IPS-NIHi11 (cell line): Measurements from ENCODE around the gene PRCD.
"Not testable (repeated sequence)": the region's sequence is repeated elsewhere in the genome, so short reads cannot be mapped to it uniquely, and the experiment has no call there.

ENCODE experiments used
- DNase-seq: peaks from one replicate; pipeline ENCODE4 v3.0.0; 2012; ENCODE audit warnings: mixed read lengths, low spot score

The PRCD gene

DNA sequence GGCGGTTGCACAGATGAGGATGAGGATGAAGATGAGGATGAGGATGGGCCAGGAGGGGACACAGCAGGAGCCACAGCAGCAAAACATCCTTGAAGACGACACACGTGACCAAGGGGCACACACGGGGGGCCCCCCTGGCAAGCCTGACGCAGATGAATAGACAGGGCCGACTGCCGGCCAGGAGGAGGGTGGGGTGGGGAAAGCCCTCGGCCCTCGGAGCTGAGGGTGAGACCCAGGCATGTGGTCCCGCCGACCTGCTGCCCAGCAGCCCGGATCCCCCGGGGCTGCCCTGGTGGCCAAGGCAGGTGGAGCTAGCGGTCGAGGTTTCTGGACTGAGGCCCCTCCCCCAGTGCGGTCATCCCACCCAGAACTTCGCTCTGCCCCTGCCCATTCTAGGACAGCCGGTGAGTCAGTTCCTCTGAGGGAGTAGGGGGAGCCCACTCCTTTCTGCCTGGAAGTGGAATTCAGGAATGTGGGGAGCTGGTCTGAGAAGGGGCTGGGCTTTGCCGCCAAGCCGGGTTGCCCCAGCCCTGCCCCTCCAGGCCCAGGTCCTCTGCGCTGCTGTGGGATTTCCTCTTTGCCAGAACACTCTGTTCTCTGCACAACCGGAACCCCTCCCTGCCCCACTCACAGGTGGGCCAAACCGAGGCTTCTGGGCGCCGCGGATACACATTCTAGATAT, 12.3 kb upstream of the PRCD start:
- DNase-seq, result peak; percentile 58

DNA sequence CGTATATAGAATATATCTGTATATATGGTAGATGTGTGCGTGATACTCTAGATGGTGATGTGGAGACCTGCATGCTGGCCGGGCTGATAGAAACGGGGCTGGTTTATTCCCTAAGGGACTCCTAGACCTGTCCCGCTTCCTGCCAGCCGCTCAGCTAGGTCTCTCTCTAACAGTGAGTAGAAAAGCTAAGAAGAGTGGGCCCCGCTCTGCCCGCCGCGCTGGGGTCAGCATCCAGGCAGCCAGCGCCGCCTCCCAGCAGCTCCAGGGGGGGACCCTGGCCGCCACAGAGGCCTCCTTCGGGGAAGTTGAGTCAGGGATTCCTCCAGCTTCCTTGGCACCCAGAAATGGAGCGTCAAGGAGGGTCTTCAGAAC, 11.7 kb upstream of the PRCD start:
- no peak for DNase-seq

DNA sequence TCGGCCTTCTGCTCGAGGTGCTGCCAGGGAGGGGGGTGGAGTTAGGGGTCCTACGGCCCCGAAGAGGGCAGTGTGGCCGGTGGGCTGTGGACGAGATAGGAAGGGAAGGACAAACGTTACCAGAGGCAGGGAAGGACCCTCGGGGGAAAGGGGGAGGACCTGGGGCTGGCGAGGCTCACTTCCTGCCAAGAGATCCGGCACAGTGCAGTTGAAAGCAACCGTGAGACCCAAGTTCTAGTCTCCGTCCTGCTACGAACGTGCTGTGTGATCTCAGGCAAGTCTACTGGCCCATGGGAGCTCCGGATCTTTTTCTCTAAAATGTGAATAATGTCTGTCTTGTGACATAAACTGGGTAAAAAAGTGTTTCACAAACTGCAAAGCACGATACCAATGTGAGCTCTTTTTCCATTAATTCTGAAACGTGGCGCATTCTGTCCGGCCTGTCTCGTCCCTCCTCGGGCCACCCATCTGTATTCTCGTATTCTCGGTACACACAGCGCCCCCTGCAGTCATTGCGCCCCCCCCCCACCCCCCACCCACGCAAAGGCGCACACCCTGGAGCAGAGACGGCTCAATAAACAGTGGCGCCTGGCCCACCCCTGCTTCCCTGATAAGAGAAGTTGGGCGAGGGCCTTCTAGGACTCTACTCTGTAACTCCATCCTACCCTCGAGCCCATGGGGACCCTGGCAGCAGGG, 11.2 kb upstream of the PRCD start:
- no peak for DNase-seq

GRCh38 chr17:76529224-76530094, 10.4 kb upstream of the PRCD start:
- no peak for DNase-seq

GRCh38 chr17:76530095-76530723, 9.6 kb upstream of the PRCD start:
- no peak for DNase-seq

DNA sequence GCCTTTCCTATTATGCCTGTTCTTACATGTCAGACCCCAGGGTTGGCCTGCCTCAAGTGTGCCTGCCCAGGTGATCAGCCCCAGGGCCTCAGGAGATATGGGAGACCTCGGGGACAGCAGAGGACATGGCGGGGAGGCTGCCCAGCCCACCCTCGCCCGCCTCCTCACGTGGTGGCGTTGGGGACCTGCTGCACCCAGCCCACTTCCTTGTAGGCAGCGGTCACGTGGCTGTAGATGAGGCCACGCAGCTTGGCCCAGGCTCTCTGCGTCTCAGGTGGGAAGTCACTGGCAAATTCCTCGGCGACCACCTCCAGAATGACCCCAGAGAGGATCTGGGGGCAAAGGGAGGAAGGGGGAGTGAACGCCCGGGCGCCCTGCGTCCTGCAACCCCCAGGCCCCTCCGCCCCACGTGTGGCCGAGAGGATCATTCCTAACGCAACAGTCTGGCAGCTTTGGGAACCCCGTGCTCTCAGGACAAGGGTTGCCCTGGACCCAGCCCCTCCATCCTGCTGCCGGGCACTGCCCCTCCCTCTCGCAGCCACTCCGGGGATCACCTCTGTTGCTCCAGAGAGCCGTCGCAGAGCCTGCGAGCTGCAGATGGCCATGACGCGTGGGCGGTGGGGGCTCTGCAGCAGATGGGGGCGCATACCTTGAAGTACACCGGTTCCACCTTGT, 8.9 kb upstream of the PRCD start:
- DNase-seq, result no peak

DNA sequence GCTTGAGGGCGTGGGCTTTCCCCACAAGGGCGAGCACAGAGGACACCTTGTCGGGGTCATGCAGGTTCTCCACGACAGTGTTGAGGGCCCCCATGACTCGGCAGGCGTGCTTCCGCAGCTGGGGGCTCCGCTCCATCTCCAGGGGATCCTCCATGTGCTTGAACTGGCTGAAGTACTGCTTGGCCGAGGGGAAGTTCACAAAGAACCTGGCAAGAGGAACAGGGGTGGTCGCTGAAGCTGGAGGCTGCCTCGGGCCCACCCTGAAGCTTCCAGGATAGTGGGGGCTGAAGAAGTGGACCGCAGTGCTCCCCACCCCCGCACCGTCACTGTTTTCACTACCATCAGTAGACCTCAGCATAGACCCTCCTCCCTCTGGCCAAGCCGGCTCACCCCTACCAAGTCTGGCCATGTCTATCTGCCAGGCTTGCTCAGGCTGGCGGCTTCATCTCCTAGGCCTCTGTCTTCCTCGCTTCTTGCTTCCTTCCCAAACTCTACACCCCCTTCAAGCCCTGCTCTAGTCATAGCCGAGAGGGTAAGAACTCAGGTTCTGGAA, 8.3 kb upstream of the PRCD start:
- DNase-seq, result no peak

- no peak for DNase-seq
Measured at GRCh38 chr17:76532072-76532651, 7.7 kb upstream of the PRCD start.

- not testable (repeated sequence) for DNase-seq
Measured at GRCh38 chr17:76533640-76534359, 6.0 kb upstream of the PRCD start.

GRCh38 chr17:76534831-76535732, 4.8 kb upstream of the PRCD start:
- DNase-seq, result no peak

DNA sequence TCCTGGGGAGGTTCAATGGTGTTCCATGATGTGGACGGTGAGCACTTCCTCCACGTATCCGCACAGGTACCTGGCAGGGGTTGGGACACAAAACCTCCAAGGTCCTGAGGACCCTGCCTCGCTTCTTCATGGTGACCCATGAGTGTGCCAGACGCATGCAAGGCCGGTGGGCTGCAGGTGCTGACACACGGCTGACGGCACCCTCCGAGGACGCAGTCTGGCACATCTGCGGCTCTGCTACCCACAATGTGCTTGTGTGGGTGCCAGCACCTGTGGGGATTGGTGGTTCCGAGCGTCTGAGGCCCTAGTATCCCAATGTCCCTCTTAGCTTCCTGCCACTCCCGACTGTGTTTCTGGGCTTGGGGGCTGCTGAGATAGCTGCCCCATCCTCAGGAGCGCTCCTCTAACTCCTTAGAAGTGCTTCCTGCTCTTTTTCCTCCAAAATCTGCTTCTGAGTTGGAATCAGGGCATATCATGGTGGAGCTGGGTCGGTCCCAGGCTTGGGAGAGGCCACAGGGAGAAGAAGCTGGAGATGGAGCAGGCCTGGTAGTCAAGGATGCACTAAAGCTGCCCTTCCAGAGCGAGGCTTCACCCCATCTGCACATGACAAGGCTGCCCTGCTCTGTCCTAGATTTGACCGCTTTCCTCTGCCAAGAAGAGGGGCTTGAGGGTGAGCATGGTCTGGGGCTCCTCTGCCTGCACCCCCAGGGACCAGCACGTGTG, 3.9 kb upstream of the PRCD start:
- no peak for DNase-seq

GRCh38 chr17:76536511-76537287, 3.1 kb upstream of the PRCD start:
- DNase-seq, result no peak

DNA sequence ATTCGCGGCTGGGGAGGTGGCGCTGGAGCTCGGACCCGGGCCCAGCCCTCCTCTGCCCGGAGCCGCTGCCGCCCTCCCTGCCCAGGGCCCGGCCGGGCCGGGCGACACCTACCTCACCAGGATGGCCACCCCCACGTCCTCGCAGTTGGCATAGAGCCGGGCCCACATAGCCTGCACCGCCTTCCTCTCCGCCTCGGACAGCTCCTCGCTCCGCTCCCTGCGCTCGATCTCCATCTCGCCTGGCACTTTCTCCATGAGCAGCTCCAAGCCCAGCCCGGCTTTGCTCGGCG, 2.6 kb upstream of the PRCD start:
- DNase-seq, result peak; percentile 70

DNA sequence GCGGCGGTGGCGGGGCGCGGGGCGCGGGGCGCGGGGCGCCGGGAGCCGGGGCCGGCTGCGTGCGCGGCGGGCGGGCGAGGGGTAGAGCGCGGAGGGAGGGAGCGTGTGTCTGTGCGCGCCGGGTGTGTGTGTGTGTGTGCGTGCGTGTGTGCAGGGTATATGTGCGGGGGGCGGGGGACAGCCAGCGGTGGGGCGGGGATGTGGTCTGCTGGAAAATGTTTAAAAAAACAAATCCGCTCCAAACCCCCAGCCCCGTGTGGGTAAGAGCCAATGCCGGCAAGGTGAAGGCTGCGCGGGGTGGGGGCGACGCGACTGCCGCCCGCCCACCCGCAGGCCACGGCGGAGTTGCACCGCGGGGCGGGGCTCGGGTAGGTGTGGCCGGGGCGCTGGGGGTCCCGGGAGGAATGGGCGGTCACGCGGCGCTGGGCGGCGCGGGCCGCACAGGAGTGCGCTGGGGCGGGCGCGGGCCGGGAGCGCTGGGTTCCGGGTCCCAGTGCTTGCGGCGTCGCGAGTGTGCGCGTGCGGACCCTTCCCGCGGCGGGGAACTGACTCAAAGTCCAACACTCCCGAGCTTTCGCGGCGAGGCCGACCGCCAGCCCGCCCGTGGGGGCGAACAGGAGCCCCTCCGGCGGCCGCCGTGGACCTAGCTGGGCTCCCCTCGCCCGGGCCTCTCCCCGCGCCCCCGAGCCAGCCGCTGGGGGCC, 2.1 kb upstream of the PRCD start, which contains the start of gene CYGB:
TSS of gene CYGB (minus strand) at position 132 of the 703 bp plus-strand sequence. CDS start 167 bp downstream, outside the sequence.
- DNase-seq, result peak; percentile 56

DNA sequence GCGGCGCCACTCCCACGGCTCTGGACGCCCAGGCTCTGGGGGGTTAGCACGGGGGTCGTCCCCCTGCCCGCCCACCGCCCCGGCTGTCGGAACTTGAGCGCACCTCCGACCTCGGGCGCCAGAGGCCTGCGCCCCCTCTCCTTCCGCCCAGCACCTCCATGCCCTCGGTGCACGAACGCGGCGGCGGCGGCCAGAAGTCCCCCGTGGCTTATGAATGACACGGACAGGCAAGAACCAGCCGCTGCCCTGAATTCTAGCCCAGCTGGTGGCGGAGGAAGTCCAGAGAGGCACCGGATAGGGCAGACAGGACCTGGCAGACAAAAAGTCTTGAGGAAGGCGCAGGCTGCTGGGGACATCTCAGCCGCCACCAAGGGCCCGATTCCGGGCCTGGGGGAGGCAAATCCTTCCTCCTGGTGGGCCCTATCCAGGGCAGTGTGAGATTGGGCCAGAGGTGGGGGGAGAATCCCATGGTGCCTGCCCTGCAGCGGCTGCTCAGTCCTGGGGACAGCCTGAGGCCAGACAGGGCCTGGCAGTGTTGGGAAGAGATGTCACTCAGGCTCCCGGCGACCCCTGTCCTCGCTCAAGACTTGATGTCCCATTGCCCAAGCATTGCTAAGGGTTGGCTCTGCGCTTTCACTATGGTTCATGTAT, 1.4 kb upstream of the PRCD start:
- DNase-seq, result no peak

- no peak for DNase-seq
Measured at GRCh38 chr17:76538941-76539570, 788 bp upstream of the PRCD start.
